ENCODE measurements around the gene PRRT2.

PRRT2 gene

DNA sequence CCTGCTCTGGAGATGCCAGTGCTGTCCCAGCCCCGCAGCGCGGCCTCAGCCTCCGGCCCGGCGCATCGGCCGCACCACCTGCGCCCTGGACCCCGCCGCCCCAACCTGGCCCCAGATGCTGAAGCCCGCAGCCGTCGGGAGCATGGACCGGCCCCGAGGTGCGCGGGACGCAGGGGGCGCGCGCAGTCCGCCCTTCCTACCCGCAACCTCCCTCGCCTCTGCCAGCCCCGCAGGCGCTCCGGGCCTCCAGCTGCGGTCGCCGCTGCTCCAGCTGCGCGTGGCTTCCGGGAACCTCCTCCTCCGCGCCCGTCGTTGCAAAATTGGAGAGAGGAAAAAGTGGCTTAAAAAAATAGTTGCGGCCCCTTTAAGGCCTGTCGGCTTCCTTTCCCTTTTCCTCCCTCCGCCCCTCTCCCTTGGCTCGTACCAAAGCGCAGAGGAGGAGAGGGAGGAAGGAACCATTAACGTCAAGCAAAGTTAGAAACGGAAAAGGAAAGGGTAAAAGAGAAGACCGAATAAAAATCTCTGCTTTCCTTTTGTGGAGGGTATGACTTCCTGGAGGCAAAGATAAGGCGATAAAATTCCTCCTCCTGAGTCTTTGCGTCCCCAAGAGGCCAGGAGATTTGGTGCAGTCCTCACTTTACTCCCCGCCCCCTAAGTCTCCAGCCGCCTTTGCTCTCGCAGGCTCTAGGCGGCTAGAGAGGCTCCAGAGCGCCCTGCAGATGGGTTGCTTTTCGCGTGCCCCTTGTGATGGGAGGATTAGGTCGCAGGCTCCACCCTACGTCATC is 51.1 kb downstream of the PRRT2 start, which contains the start of gene CDIPT:
Gene CDIPT (minus strand): TSS at position 343 of the 785 bp plus-strand sequence. CDS start 369 bp downstream, outside the sequence.
- DNase-seq (ENCODE audit: low read depth) = peak; percentile 98

DNA sequence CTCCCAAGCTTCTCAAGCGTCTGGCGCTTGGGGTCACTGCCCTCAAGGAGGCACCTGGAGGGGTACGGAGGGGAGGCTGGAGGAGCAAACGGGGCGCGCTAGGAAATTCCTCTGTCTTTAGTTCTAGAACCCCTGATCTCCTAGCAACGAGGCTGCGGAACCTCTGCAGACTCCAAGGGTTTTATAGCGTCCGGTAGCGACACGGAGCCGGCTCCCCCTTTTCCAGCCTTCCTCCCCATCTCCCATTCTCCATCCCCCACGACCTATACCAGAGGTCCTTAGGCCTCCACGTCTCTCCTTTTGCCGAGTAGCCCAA is 51.6 kb downstream of the PRRT2 start:
- no peak for DNase-seq (ENCODE audit: low read depth)

DNA sequence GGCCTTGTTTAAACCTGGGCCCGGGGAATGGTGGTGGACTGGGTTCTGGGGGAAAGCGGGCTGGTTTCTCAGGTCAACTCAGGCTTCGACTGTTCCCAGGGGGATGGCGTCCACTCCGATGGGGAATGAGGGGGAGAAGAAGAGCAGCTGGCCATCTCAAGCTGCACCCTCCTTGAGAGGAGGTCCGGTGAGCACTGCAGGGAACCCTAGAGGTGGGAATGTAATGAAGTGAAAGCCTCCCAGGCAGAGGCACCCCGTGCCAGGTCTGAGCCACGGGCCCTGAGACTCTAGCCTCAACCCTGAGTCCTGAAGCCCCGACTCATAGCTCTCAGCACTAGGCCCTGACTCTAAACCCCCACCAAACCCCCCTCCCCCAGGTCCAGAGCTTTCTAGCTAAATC is 52.2 kb downstream of the PRRT2 start:
- DNase-seq (ENCODE audit: low read depth) = peak; percentile 21
